ENCODE data around the gene SERTAD4. TPM values are rescaled to one million over a fixed set of nuclear protein-coding genes. Genes with fewer than 3 reads are reported as not detected.

Gene SERTAD4
- total RNA-seq, 6 experiments from 2014 or later: 2.3 to 5.2 (median 3.9) TPM

GRCh38 chr1:210198840-210199239, 33.8 kb upstream of the SERTAD4 start:
- H3K27ac Mint-ChIP-seq: no peak overlapping the region
- H3K9me3 Mint-ChIP-seq: peaks cover 5% of the 10 kb centered on the region; the same call in 1 of the 2 replicates
- H3K27me3 Mint-ChIP-seq (ENCODE audit: insufficient read depth): no peaks in the 10 kb centered on the region
- no peak for TF ChIP-seq CTCF (IDR thresholded peaks at IDR 0.05)
- DNase-seq: no peak
- no peak overlapping the region for H3K4me3 Mint-ChIP-seq
- peaks cover 23% of the 10 kb centered on the region for H3K4me1 Mint-ChIP-seq (ENCODE audit: low read depth)
- no peaks in the 10 kb centered on the region for H3K36me3 Mint-ChIP-seq (ENCODE audit: low read depth)

GRCh38 chr1:210200124-210200736, 32.4 kb upstream of the SERTAD4 start:
- Mint-ChIP-seq H3K27me3 (ENCODE audit: insufficient read depth) (no peaks in the 10 kb centered on the region), H3K36me3 (ENCODE audit: low read depth) (no peaks in the 10 kb centered on the region), H3K4me3 (no peak overlapping the region), H3K9me3 (peaks cover 5% of the 10 kb centered on the region; the same call in 1 of the 2 replicates), H3K27ac (no peak overlapping the region), H3K4me1 (ENCODE audit: low read depth) (peaks cover 23% of the 10 kb centered on the region)
- no peak for TF ChIP-seq CTCF (IDR thresholded peaks at IDR 0.05)
- no peak for DNase-seq

- DNase-seq: peak; percentile 42
- Mint-ChIP-seq H3K27ac (peak overlapping the region; percentile 36; the same call in 1 of the 2 replicates), H3K9me3 (peaks cover 4% of the 10 kb centered on the region; the same call in 1 of the 2 replicates), H3K4me3 (peak overlapping the region; percentile 41; the same call in 1 of the 2 replicates), H3K27me3 (ENCODE audit: insufficient read depth) (no peaks in the 10 kb centered on the region), H3K36me3 (ENCODE audit: low read depth) (no peaks in the 10 kb centered on the region), H3K4me1 (ENCODE audit: low read depth) (peaks cover 23% of the 10 kb centered on the region)
- no peak for TF ChIP-seq CTCF (IDR thresholded peaks at IDR 0.05)
These were observed 30.9 kb upstream of the SERTAD4 start for GRCh38 chr1:210201681-210202080.

GRCh38 chr1:210207597-210208450, 24.8 kb upstream of the SERTAD4 start:
- Mint-ChIP-seq H3K4me3 (no peak overlapping the region), H3K27ac (no peak overlapping the region), H3K4me1 (ENCODE audit: low read depth) (no peaks in the 10 kb centered on the region), H3K27me3 (ENCODE audit: insufficient read depth) (no peaks in the 10 kb centered on the region; the same call in 1 of the 2 replicates), H3K9me3 (no peaks in the 10 kb centered on the region), H3K36me3 (ENCODE audit: low read depth) (no peaks in the 10 kb centered on the region)
- no peak for DNase-seq
- no peak for TF ChIP-seq CTCF (IDR thresholded peaks at IDR 0.05)

GRCh38 chr1:210213335-210213734, 19.3 kb upstream of the SERTAD4 start:
- no peak for TF ChIP-seq CTCF (IDR thresholded peaks at IDR 0.05)
- H3K4me1 Mint-ChIP-seq (ENCODE audit: low read depth): peaks cover 25% of the 10 kb centered on the region
- no peak for DNase-seq
- H3K27ac Mint-ChIP-seq: no peak overlapping the region
- no peaks in the 10 kb centered on the region for H3K36me3 Mint-ChIP-seq (ENCODE audit: low read depth)
- H3K4me3 Mint-ChIP-seq: no peak overlapping the region
- H3K9me3 Mint-ChIP-seq: no peaks in the 10 kb centered on the region
- peaks cover 5% of the 10 kb centered on the region; the same call in 1 of the 2 replicates for H3K27me3 Mint-ChIP-seq (ENCODE audit: insufficient read depth)
